ENCODE results near the gene TSPAN33. TPM values are rescaled to one million over a fixed set of nuclear protein-coding genes. Genes with fewer than 3 reads are reported as not detected.

TSPAN33 gene
- polyA plus RNA-seq, 1 of the 3 experiments (the other 2 are of a cell fraction) = 6.9 TPM

DNA sequence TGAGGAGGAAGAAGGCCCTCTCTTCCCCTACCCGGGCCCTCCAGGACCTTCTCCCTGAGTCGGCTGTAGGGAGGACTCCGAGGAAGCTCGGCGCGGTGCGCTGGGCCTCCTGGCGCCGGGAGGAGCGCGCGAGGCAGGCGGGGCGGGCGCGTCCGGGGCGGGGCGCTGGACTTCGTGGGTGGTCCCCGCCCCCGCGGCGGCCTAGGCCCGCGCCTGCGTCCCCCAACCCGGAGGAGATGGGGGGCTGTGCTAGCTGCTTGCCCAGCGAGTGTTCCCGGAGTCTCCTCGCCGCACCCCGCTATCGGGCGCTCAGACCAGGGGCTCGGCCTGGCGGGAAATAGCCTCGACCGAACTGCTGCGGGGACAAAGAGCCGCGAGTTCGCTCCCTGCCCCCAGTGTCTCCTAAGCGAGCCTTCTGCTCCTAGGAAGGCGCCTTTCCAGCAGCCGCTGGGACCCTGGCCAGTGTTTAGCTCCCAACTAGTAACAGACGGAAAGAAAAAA lies 24.7 kb downstream of the TSPAN33 start:
- Histone ChIP-seq H3K36me3 (replicated peaks in 1 of 2; ENCODE audit: control insufficient read depth in 1 of 2, insufficient read depth in 2 of 2, low read length in 1 of 2) (no peaks in the 10 kb centered on the region), H3K79me2 (ENCODE audit: insufficient read depth) (no peaks in the 10 kb centered on the region), H3K4me2 (no peak overlapping the region), H3K27ac (ENCODE audit: low read depth in 2 of 2, low read length in 1 of 2) (no peak overlapping the region), H3K9me3 (no peaks in the 10 kb centered on the region), H3K9ac (no peak overlapping the region), H3K4me1 (ENCODE audit: control insufficient read depth in 1 of 2, insufficient read depth in 2 of 2, low read depth in 1 of 2, low read length in 1 of 2) (no peaks in the 10 kb centered on the region), H3K4me3 (ENCODE audit: low read depth in 2 of 2, low read length in 1 of 2) (no peak overlapping the region), H3K9me2 (no peaks in the 10 kb centered on the region), H2AFZ (ENCODE audit: low read depth) (no peak overlapping the region), H3K27me3 (ENCODE audit: insufficient read depth) (no peaks in the 10 kb centered on the region), H3F3A (replicated peaks; ENCODE audit: insufficient read depth) (no peaks in the 10 kb centered on the region), H4K20me1 (ENCODE audit: insufficient read depth) (no peaks in the 10 kb centered on the region)
- ChIA-PET CTCF (interaction anchor here (2.6 to 15.6 kb wide), 3 partner anchors 40 to 129 kb away, joined by 7 to 385 read pairs (median 11); no protein-coding TSS in a partner anchor), POLR2A (no interaction called here)
- DNase-seq = no peak
- TF ChIP-seq GABPA (IDR thresholded peaks at IDR 0.05; ENCODE audit: low read depth) (no peak), RFX5 (IDR thresholded peaks at IDR 0.05; ENCODE audit: low read length) (no peak), ELF1 (IDR thresholded peaks at IDR 0.05) (no peak), YY1 (IDR thresholded peaks at IDR 0.05; ENCODE audit: low read depth) (no peak), NRF1 (IDR thresholded peaks at IDR 0.05; ENCODE audit: low read depth, low read length) (no peak), SIN3A (IDR thresholded peaks at IDR 0.05; ENCODE audit: borderline replicate concordance, low read depth, low read length) (no peak), EP300 (IDR thresholded peaks at IDR 0.05; ENCODE audit: borderline replicate concordance in 1 of 2, low read depth in 1 of 2, low read length in 1 of 2) (no peak), MEF2A (IDR thresholded peaks at IDR 0.05; ENCODE audit: borderline replicate concordance, low read depth) (no peak), POLR2AphosphoS5 (IDR thresholded peaks at IDR 0.05; ENCODE audit: low read depth, low read length) (no peak)
- TF ChIP-seq, protein P1, sequence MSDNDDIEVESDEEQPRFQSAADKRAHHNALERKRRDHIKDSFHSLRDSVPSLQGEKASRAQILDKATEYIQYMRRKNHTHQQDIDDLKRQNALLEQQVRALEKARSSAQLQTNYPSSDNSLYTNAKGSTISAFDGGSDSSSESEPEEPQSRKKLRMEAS (IDR thresholded peaks at IDR 0.05; ENCODE audit: low read depth) = no peak
- TF ChIP-seq, protein P2, sequence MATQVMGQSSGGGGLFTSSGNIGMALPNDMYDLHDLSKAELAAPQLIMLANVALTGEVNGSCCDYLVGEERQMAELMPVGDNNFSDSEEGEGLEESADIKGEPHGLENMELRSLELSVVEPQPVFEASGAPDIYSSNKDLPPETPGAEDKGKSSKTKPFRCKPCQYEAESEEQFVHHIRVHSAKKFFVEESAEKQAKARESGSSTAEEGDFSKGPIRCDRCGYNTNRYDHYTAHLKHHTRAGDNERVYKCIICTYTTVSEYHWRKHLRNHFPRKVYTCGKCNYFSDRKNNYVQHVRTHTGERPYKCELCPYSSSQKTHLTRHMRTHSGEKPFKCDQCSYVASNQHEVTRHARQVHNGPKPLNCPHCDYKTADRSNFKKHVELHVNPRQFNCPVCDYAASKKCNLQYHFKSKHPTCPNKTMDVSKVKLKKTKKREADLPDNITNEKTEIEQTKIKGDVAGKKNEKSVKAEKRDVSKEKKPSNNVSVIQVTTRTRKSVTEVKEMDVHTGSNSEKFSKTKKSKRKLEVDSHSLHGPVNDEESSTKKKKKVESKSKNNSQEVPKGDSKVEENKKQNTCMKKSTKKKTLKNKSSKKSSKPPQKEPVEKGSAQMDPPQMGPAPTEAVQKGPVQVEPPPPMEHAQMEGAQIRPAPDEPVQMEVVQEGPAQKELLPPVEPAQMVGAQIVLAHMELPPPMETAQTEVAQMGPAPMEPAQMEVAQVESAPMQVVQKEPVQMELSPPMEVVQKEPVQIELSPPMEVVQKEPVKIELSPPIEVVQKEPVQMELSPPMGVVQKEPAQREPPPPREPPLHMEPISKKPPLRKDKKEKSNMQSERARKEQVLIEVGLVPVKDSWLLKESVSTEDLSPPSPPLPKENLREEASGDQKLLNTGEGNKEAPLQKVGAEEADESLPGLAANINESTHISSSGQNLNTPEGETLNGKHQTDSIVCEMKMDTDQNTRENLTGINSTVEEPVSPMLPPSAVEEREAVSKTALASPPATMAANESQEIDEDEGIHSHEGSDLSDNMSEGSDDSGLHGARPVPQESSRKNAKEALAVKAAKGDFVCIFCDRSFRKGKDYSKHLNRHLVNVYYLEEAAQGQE (IDR thresholded peaks at IDR 0.05; ENCODE audit: low read depth, low read length) = no peak
- TF ChIP-seq, protein P3, sequence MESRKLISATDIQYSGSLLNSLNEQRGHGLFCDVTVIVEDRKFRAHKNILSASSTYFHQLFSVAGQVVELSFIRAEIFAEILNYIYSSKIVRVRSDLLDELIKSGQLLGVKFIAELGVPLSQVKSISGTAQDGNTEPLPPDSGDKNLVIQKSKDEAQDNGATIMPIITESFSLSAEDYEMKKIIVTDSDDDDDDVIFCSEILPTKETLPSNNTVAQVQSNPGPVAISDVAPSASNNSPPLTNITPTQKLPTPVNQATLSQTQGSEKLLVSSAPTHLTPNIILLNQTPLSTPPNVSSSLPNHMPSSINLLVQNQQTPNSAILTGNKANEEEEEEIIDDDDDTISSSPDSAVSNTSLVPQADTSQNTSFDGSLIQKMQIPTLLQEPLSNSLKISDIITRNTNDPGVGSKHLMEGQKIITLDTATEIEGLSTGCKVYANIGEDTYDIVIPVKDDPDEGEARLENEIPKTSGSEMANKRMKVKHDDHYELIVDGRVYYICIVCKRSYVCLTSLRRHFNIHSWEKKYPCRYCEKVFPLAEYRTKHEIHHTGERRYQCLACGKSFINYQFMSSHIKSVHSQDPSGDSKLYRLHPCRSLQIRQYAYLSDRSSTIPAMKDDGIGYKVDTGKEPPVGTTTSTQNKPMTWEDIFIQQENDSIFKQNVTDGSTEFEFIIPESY (IDR thresholded peaks at IDR 0.05; ENCODE audit: borderline replicate concordance, low read depth) = no peak
- TF ChIP-seq, protein P4, sequence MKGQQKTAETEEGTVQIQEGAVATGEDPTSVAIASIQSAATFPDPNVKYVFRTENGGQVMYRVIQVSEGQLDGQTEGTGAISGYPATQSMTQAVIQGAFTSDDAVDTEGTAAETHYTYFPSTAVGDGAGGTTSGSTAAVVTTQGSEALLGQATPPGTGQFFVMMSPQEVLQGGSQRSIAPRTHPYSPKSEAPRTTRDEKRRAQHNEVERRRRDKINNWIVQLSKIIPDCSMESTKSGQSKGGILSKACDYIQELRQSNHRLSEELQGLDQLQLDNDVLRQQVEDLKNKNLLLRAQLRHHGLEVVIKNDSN (IDR thresholded peaks at IDR 0.05; ENCODE audit: borderline replicate concordance, low read depth) = no peak
- 94% methylated on average over 46 of the region's 47 CpGs for WGBS (ENCODE audit: low lambda C conversion rate)
